PC-9 (cell line): ENCODE results near the gene LRRC72.

Experiments used
- EZH2 ChIP-seq: fragments of 200-600 bp; sonication (generic); IDR thresholded peaks from 2 replicates; pipeline ENCODE4 v1.8.0; 2017; ENCODE audit warnings: antibody characterized with exemption, low read depth
- TF ChIP-seq, protein P1 (sequence below): fragments of 200-600 bp; sonication (generic); conservative IDR thresholded peaks from 2 replicates; pipeline ENCODE4 v1.6.1; 2017; ENCODE audit warnings: mixed run types, antibody characterized with exemption, mild to moderate bottlenecking, moderate library complexity

- TF ChIP-seq, protein P1, sequence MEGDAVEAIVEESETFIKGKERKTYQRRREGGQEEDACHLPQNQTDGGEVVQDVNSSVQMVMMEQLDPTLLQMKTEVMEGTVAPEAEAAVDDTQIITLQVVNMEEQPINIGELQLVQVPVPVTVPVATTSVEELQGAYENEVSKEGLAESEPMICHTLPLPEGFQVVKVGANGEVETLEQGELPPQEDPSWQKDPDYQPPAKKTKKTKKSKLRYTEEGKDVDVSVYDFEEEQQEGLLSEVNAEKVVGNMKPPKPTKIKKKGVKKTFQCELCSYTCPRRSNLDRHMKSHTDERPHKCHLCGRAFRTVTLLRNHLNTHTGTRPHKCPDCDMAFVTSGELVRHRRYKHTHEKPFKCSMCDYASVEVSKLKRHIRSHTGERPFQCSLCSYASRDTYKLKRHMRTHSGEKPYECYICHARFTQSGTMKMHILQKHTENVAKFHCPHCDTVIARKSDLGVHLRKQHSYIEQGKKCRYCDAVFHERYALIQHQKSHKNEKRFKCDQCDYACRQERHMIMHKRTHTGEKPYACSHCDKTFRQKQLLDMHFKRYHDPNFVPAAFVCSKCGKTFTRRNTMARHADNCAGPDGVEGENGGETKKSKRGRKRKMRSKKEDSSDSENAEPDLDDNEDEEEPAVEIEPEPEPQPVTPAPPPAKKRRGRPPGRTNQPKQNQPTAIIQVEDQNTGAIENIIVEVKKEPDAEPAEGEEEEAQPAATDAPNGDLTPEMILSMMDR, result no peak
- no peak for TF ChIP-seq EZH2
Observed at GRCh38 chr7:16493266-16493665, 33.4 kb upstream of the LRRC72 start.
